GM12878 (cell line): ENCODE data around the gene EIF2S1. TPM values are rescaled to one million over a fixed set of nuclear protein-coding genes. Genes with fewer than 3 reads are reported as not detected.

ENCODE experiments used
- ATAC-seq: fragments of 200-7000 bp; cut with Tn5 transposase; 3 replicates; pipeline ENCODE4 v1.9.1; 2020; ENCODE audit warnings: mild to moderate bottlenecking, moderate library complexity
- BruUV-seq: library from RNA; stranded (reverse); fragments of 400-500 nt; replicated peaks from 2 replicates; lab custom pipeline; 2021; lab: Mats Ljungman, UMichigan
- CTCF ChIA-PET: fragments of 300-600 bp; sonication (Branson Sonifier 250); formaldehyde crosslinking; extraction: SDS; loops from one replicate; lab custom pipeline; 2021; ENCODE audit warnings: inconsistent platforms; lab: Yijun Ruan, JAX
- POLR2A ChIA-PET: fragments of 350-600 bp; formaldehyde crosslinking; extraction: SDS; loops from one replicate; lab custom pipeline; 2021; ENCODE audit warnings: inconsistent platforms; lab: Charles Lee
- RAD21 ChIA-PET: fragments of 300-600 bp; sonication (Branson Sonifier 250); formaldehyde crosslinking; loops from one replicate; lab custom pipeline; 2023; ENCODE audit warnings: antibody characterized with exemption; ENCODE audit not compliant: unreplicated experiment; lab: Charles Lee
- SMC1A ChIA-PET: fragments of 300-600 bp; sonication (Branson Sonifier 250); formaldehyde crosslinking; loops from one replicate; lab custom pipeline; 2023; ENCODE audit not compliant: unreplicated experiment, uncharacterized antibody; lab: Charles Lee
- DNase-seq: peaks from one replicate; pipeline ENCODE4 v3.0.0-alpha.2; 2011; ENCODE audit warnings: low read depth, low spot score
- FAIRE-seq: peaks from 3 replicates; lab custom pipeline; 2011; peaks lifted over from hg19 to GRCh38; lab: Jason Lieb, UNC
- H2AFZ ChIP-seq: 2 replicates; pipeline ENCODE4 v1.6.0; 2011; ENCODE audit warnings: low read depth, low read length, control low read depth; ENCODE audit not compliant: control insufficient read depth
- H3K27ac ChIP-seq: 2 replicates; pipeline ENCODE4 v1.5.1; 2011; ENCODE audit warnings: control low read depth; ENCODE audit not compliant: control insufficient read depth, insufficient read depth
- H3K27me3 ChIP-seq, 2 experiments: replicated peaks in 1 of 2; 2 replicates each; pipeline versions ENCODE4 v1.6.0 to v1.6.1; 2011; ENCODE audit warnings: low read length in 1 of 2; ENCODE audit not compliant: control insufficient read depth in 2 of 2, insufficient read depth in 2 of 2
- H3K36me3 ChIP-seq, 2 experiments: 2 replicates each; pipeline ENCODE4 v1.5.1; 2011; ENCODE audit warnings: low read length in 1 of 2; ENCODE audit not compliant: control insufficient read depth in 2 of 2, insufficient read depth in 2 of 2
- H3K4me1 ChIP-seq: 2 replicates; pipeline ENCODE4 v1.6.1; 2011; ENCODE audit warnings: mild to moderate bottlenecking, low read length, moderate library complexity, mixed read lengths; ENCODE audit not compliant: control insufficient read depth, insufficient read depth
- H3K4me2 ChIP-seq: 2 replicates; pipeline ENCODE4 v1.6.0; 2011; ENCODE audit warnings: control low read depth; ENCODE audit not compliant: control insufficient read depth, insufficient read depth
- H3K4me3 ChIP-seq: fragments of 200-600 bp; sonication (generic); 2 replicates; pipeline ENCODE4 v1.5.1; 2016
- H3K79me2 ChIP-seq: 2 replicates; pipeline ENCODE4 v1.6.0; 2011; ENCODE audit warnings: low read length; ENCODE audit not compliant: control insufficient read depth, insufficient read depth
- H3K9ac ChIP-seq: 2 replicates; pipeline ENCODE4 v1.8.0; 2011; ENCODE audit warnings: low read length, control low read depth, mixed read lengths; ENCODE audit not compliant: control insufficient read depth, insufficient read depth
- H3K9me3 ChIP-seq: replicated peaks from 3 replicates; pipeline ENCODE4 v1.5.1; 2011; ENCODE audit warnings: mild to moderate bottlenecking, low read length; ENCODE audit not compliant: control insufficient read depth, insufficient read depth
- H4K20me1 ChIP-seq: 2 replicates; pipeline ENCODE4 v1.6.0; 2011; ENCODE audit not compliant: control insufficient read depth, insufficient read depth
- ASH2L ChIP-seq: fragments of 300-600, 200-600 bp; sonication (generic); IDR thresholded peaks from 2 replicates; pipeline ENCODE4 v1.6.1; 2017; ENCODE audit warnings: low read depth, mild to moderate bottlenecking, borderline replicate concordance
- SIX5 ChIP-seq: IDR thresholded peaks from 2 replicates; pipeline ENCODE4 v1.6.1; 2011; ENCODE audit warnings: mild to moderate bottlenecking, low read depth, low read length, moderate library complexity; ENCODE audit not compliant: severe bottlenecking
- WGBS: methylation state at CpG from one replicate; pipeline ENCODE4 v1.1.6; 2016; ENCODE audit warnings: low lambda C conversion rate; ENCODE audit not compliant: insufficient replicate concordance, insufficient coverage; ENCODE audit errors: missing lambda C conversion rate; 5-methylcytosine and 5-hydroxymethylcytosine counted together
- in situ Hi-C: fragments of 300-500 bp; cut with MboI; formaldehyde crosslinking; loops from 9 replicates; pipeline ENCODE4 v1.14.3; 2018; ENCODE audit warnings: mixed read lengths
- intact Hi-C: fragments of 100-400 bp; cut with micrococcal nuclease; formaldehyde crosslinking; loops from one replicate; pipeline ENCODE4 v1.14.2; 2022; ENCODE audit not compliant: unreplicated experiment
- polyA plus RNA-seq, 11 experiments: library from polyadenylated mRNA; depleted of rRNA in 4 of 11; unstranded in 6 of 11; stranded (reverse) in 5 of 11; fragments of >200 nt; fragmentation: Nextera tagmentation in 4 of 11; fragmentation: Illumina TruSeq in 1 of 11; extraction: Ambion mirVana in 4 of 11; extraction: Trizol in 1 of 11; gene quantifications; 1 replicate in 1 of 11; 2 replicates in 10 of 11; pipeline versions ENCODE4 v1.2.1 to v1.2.3, GENCODE V29; 2011 to 2016; ENCODE audit warnings: inconsistent platforms in 2 of 11, missing spikeins in 2 of 11, low read depth in 1 of 11
- total RNA-seq, 4 experiments: library from RNA; depleted of rRNA in 3 of 4; stranded (reverse); fragments of >200 nt in 3 of 4; fragmentation: Illumina TruSeq in 1 of 4; extraction: Trizol in 1 of 4; gene quantifications; 2 replicates each; pipeline versions ENCODE4 v1.2.1 to v1.2.3, GENCODE V29; 2013 to 2021
- TF ChIP-seq, protein P1 (sequence below): fragments of 450-650 bp; IDR thresholded peaks from 2 replicates; pipeline ENCODE4 v1.6.1; 2017; ENCODE audit warnings: antibody characterized with exemption, mild to moderate bottlenecking, moderate library complexity
- TF ChIP-seq, protein P2 (sequence below): fragments of 150-350 bp; IDR thresholded peaks from 2 replicates; pipeline ENCODE4 v1.6.1; 2016; ENCODE audit warnings: low read depth, low read length
- TF ChIP-seq, protein P3 (sequence below): IDR thresholded peaks from 2 replicates; pipeline ENCODE4 v1.6.1; 2011; ENCODE audit warnings: borderline replicate concordance, low read depth, mild to moderate bottlenecking, moderate library complexity, low read length; ENCODE audit not compliant: insufficient read depth, poor library complexity, severe bottlenecking
- TF ChIP-seq, protein P4 (sequence below): IDR thresholded peaks from 2 replicates; pipeline ENCODE4 v1.6.1; 2012; ENCODE audit warnings: improper control_type of control experiment, low read depth, low read length; ENCODE audit not compliant: insufficient replicate concordance

Gene EIF2S1
- total and polyA plus RNA-seq, 10 of the 15 experiments (the other 5 are each of a cell fraction or from before 2014, with no cell fraction given), result 155 to 563 (median 262) TPM

- RAD21 ChIA-PET, result no interaction called here
- Histone ChIP-seq H3K79me2 (no peaks in the 10 kb centered on the region), H3K27ac (no peak overlapping the region), H3K36me3 (peaks cover 3 to 19% of the 10 kb centered on the region in 2 experiments; a peak in 3 of 4 replicates), H2AFZ (no peak overlapping the region), H3K4me3 (no peak overlapping the region), H3K27me3 (no peaks in the 10 kb centered on the region), H3K9ac (no peak overlapping the region), H3K4me1 (no peaks in the 10 kb centered on the region), H3K4me2 (no peak overlapping the region), H4K20me1 (no peaks in the 10 kb centered on the region), H3K9me3 (no peaks in the 10 kb centered on the region)
- intact Hi-C loops, result no loop called here
- 100% methylated on average over 2 of the region's 2 CpGs for WGBS
- no peak for TF ChIP-seq ASH2L
- TF ChIP-seq, protein P1, sequence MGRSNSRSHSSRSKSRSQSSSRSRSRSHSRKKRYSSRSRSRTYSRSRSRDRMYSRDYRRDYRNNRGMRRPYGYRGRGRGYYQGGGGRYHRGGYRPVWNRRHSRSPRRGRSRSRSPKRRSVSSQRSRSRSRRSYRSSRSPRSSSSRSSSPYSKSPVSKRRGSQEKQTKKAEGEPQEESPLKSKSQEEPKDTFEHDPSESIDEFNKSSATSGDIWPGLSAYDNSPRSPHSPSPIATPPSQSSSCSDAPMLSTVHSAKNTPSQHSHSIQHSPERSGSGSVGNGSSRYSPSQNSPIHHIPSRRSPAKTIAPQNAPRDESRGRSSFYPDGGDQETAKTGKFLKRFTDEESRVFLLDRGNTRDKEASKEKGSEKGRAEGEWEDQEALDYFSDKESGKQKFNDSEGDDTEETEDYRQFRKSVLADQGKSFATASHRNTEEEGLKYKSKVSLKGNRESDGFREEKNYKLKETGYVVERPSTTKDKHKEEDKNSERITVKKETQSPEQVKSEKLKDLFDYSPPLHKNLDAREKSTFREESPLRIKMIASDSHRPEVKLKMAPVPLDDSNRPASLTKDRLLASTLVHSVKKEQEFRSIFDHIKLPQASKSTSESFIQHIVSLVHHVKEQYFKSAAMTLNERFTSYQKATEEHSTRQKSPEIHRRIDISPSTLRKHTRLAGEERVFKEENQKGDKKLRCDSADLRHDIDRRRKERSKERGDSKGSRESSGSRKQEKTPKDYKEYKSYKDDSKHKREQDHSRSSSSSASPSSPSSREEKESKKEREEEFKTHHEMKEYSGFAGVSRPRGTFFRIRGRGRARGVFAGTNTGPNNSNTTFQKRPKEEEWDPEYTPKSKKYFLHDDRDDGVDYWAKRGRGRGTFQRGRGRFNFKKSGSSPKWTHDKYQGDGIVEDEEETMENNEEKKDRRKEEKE, result no peak
- no peak for TF ChIP-seq SIX5
- TF ChIP-seq, protein P2, sequence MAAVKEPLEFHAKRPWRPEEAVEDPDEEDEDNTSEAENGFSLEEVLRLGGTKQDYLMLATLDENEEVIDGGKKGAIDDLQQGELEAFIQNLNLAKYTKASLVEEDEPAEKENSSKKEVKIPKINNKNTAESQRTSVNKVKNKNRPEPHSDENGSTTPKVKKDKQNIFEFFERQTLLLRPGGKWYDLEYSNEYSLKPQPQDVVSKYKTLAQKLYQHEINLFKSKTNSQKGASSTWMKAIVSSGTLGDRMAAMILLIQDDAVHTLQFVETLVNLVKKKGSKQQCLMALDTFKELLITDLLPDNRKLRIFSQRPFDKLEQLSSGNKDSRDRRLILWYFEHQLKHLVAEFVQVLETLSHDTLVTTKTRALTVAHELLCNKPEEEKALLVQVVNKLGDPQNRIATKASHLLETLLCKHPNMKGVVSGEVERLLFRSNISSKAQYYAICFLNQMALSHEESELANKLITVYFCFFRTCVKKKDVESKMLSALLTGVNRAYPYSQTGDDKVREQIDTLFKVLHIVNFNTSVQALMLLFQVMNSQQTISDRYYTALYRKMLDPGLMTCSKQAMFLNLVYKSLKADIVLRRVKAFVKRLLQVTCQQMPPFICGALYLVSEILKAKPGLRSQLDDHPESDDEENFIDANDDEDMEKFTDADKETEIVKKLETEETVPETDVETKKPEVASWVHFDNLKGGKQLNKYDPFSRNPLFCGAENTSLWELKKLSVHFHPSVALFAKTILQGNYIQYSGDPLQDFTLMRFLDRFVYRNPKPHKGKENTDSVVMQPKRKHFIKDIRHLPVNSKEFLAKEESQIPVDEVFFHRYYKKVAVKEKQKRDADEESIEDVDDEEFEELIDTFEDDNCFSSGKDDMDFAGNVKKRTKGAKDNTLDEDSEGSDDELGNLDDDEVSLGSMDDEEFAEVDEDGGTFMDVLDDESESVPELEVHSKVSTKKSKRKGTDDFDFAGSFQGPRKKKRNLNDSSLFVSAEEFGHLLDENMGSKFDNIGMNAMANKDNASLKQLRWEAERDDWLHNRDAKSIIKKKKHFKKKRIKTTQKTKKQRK, result no peak
- TF ChIP-seq, protein P3, sequence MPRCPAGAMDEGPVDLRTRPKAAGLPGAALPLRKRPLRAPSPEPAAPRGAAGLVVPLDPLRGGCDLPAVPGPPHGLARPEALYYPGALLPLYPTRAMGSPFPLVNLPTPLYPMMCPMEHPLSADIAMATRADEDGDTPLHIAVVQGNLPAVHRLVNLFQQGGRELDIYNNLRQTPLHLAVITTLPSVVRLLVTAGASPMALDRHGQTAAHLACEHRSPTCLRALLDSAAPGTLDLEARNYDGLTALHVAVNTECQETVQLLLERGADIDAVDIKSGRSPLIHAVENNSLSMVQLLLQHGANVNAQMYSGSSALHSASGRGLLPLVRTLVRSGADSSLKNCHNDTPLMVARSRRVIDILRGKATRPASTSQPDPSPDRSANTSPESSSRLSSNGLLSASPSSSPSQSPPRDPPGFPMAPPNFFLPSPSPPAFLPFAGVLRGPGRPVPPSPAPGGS, result no peak
- TF ChIP-seq, protein P4, sequence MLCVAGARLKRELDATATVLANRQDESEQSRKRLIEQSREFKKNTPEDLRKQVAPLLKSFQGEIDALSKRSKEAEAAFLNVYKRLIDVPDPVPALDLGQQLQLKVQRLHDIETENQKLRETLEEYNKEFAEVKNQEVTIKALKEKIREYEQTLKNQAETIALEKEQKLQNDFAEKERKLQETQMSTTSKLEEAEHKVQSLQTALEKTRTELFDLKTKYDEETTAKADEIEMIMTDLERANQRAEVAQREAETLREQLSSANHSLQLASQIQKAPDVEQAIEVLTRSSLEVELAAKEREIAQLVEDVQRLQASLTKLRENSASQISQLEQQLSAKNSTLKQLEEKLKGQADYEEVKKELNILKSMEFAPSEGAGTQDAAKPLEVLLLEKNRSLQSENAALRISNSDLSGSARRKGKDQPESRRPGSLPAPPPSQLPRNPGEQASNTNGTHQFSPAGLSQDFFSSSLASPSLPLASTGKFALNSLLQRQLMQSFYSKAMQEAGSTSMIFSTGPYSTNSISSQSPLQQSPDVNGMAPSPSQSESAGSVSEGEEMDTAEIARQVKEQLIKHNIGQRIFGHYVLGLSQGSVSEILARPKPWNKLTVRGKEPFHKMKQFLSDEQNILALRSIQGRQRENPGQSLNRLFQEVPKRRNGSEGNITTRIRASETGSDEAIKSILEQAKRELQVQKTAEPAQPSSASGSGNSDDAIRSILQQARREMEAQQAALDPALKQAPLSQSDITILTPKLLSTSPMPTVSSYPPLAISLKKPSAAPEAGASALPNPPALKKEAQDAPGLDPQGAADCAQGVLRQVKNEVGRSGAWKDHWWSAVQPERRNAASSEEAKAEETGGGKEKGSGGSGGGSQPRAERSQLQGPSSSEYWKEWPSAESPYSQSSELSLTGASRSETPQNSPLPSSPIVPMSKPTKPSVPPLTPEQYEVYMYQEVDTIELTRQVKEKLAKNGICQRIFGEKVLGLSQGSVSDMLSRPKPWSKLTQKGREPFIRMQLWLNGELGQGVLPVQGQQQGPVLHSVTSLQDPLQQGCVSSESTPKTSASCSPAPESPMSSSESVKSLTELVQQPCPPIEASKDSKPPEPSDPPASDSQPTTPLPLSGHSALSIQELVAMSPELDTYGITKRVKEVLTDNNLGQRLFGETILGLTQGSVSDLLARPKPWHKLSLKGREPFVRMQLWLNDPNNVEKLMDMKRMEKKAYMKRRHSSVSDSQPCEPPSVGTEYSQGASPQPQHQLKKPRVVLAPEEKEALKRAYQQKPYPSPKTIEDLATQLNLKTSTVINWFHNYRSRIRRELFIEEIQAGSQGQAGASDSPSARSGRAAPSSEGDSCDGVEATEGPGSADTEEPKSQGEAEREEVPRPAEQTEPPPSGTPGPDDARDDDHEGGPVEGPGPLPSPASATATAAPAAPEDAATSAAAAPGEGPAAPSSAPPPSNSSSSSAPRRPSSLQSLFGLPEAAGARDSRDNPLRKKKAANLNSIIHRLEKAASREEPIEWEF, result no peak
- FAIRE-seq, result no peak
- no TSS peak for BruUV-seq
- POLR2A ChIA-PET, result no interaction called here
- CTCF ChIA-PET, result interaction anchor here (1.2 to 4.2 kb wide), 3 partner anchors 27 to 184 kb away, joined by 5 to 13 read pairs (median 6); partner anchors contain the start of genes ATP6V1D and EIF2S1
- SMC1A ChIA-PET, result no interaction called here
- no peak for DNase-seq
- ATAC-seq, result no peak
- in situ Hi-C loops, result no loop called here
Measured at GRCh38 chr14:67387195-67387594, 27.1 kb downstream of the EIF2S1 start.
